HEK293 (cell line): ENCODE data around the gene VGLL2.

Source experiments
- CTCF ChIA-PET: fragments of 350-600 bp; formaldehyde crosslinking; extraction: SDS; loops from one replicate; lab custom pipeline; 2021; ENCODE audit warnings: antibody characterized with exemption; lab: Yijun Ruan, JAX
- POLR2A ChIA-PET: fragments of 300-600 bp; formaldehyde crosslinking; extraction: SDS; loops from one replicate; lab custom pipeline; 2020; ENCODE audit warnings: antibody characterized with exemption, inconsistent platforms; lab: Yijun Ruan, JAX
- H3K27ac ChIP-seq: fragments of 200-500 bp; sonication (Bioruptor generic); 2 replicates; pipeline ENCODE4 v1.5.1; 2014; ENCODE audit warnings: low read depth, low read length, control low read depth, inconsistent platforms; ENCODE audit errors: extremely low read depth
- H3K36me3 ChIP-seq, 2 experiments: fragments of 200-500 bp in 1 of 2; sonication (Bioruptor generic) in 1 of 2; 1 replicate in 1 of 2; 2 replicates in 1 of 2; pipeline ENCODE4 v1.5.1; 2014 to 2017; ENCODE audit warnings: inconsistent platforms in 2 of 2, low read length in 2 of 2; ENCODE audit not compliant: control insufficient read depth in 2 of 2, insufficient read depth in 1 of 2
- H3K4me1 ChIP-seq: fragments of 200-500 bp; sonication (Bioruptor generic); 2 replicates; pipeline ENCODE4 v1.5.1; 2014; ENCODE audit warnings: mild to moderate bottlenecking, low read length, inconsistent platforms; ENCODE audit not compliant: control insufficient read depth, insufficient read depth
- H3K4me3 ChIP-seq: 2 replicates; pipeline ENCODE4 v1.5.1; 2011; ENCODE audit warnings: low read depth, mild to moderate bottlenecking, control low read depth, low read length, moderate library complexity
- H3K9me3 ChIP-seq: fragments of 200-500 bp; sonication (Bioruptor generic); 2 replicates; pipeline ENCODE4 v1.5.1; 2014; ENCODE audit warnings: low read depth, low read length, inconsistent platforms; ENCODE audit not compliant: control insufficient read depth, insufficient read depth
- ATF2 ChIP-seq: fragments of 450-650 bp; formaldehyde crosslinking; IDR thresholded peaks from 2 replicates; pipeline ENCODE4 v1.5.1; 2016; ENCODE audit warnings: missing biosample characterization, missing genetic modification characterization, low read depth
- BCL6B ChIP-seq: fragments of 450-650 bp; formaldehyde crosslinking; IDR thresholded peaks from 2 replicates; pipeline ENCODE4 v1.5.1; 2017; ENCODE audit warnings: missing biosample characterization, missing genetic modification characterization
- CTCF ChIP-seq: fragments of 450-650 bp; formaldehyde crosslinking; IDR thresholded peaks from 2 replicates; pipeline ENCODE4 v1.5.1; 2016; ENCODE audit warnings: missing biosample characterization, missing genetic modification characterization
- IKZF3 ChIP-seq: fragments of 450-650 bp; IDR thresholded peaks from 2 replicates; pipeline ENCODE4 v1.5.0; 2018; ENCODE audit warnings: missing biosample characterization, mild to moderate bottlenecking, missing genetic modification characterization, moderate library complexity
- SCRT1 ChIP-seq: fragments of 450-650 bp; formaldehyde crosslinking; IDR thresholded peaks from 2 replicates; pipeline ENCODE4 v1.5.1; 2016; ENCODE audit warnings: missing biosample characterization, missing genetic modification characterization, borderline replicate concordance
- SCRT2 ChIP-seq: fragments of 450-650 bp; formaldehyde crosslinking; IDR thresholded peaks from 2 replicates; pipeline ENCODE4 v1.5.1; 2016; ENCODE audit warnings: missing biosample characterization, missing genetic modification characterization
- SP2 ChIP-seq: fragments of 450-650 bp; formaldehyde crosslinking; IDR thresholded peaks from 2 replicates; pipeline ENCODE4 v1.5.1; 2016; ENCODE audit warnings: missing biosample characterization, missing genetic modification characterization
- ZBTB7A ChIP-seq: fragments of 450-650 bp; formaldehyde crosslinking; IDR thresholded peaks from 2 replicates; pipeline ENCODE4 v1.5.1; 2016; ENCODE audit warnings: low read depth, missing biosample characterization, missing genetic modification characterization
- ZBTB8A ChIP-seq: fragments of 450-650 bp; formaldehyde crosslinking; IDR thresholded peaks from 2 replicates; pipeline ENCODE4 v1.5.1; 2016; ENCODE audit warnings: missing biosample characterization, missing genetic modification characterization
- ZFP37 ChIP-seq: fragments of 450-650 bp; formaldehyde crosslinking; IDR thresholded peaks from 2 replicates; pipeline ENCODE4 v1.5.1; 2016; ENCODE audit warnings: missing biosample characterization, missing genetic modification characterization
- ZNF16 ChIP-seq: fragments of 450-650 bp; formaldehyde crosslinking; IDR thresholded peaks from 2 replicates; pipeline ENCODE4 v1.5.1; 2016; ENCODE audit warnings: low read depth, missing biosample characterization, missing genetic modification characterization
- ZNF174 ChIP-seq: fragments of 450-650 bp; formaldehyde crosslinking; IDR thresholded peaks from 2 replicates; pipeline ENCODE4 v1.5.0; 2017; ENCODE audit warnings: missing biosample characterization, mild to moderate bottlenecking, missing genetic modification characterization
- ZNF24 ChIP-seq: fragments of 450-650 bp; formaldehyde crosslinking; IDR thresholded peaks from 2 replicates; pipeline ENCODE4 v1.5.1; 2016; ENCODE audit warnings: missing biosample characterization, missing genetic modification characterization
- ZNF311 ChIP-seq: fragments of 450-650 bp; formaldehyde crosslinking; IDR thresholded peaks from 2 replicates; pipeline ENCODE4 v1.5.1; 2017; ENCODE audit warnings: missing biosample characterization, missing genetic modification characterization, borderline replicate concordance
- ZNF501 ChIP-seq: fragments of 450-650 bp; formaldehyde crosslinking; IDR thresholded peaks from 2 replicates; pipeline ENCODE4 v1.5.1; 2016; ENCODE audit warnings: missing biosample characterization, missing genetic modification characterization
- ZNF596 ChIP-seq: fragments of 450-650 bp; IDR thresholded peaks from 2 replicates; pipeline ENCODE4 v1.5.0; 2018; ENCODE audit warnings: missing biosample characterization, mild to moderate bottlenecking, missing genetic modification characterization, moderate library complexity
- ZNF654 ChIP-seq: fragments of 450-650 bp; formaldehyde crosslinking; IDR thresholded peaks from 2 replicates; pipeline ENCODE4 v1.5.1; 2016; ENCODE audit warnings: low read depth, missing biosample characterization, missing genetic modification characterization
- ZNF777 ChIP-seq: fragments of 450-650 bp; formaldehyde crosslinking; IDR thresholded peaks from 2 replicates; pipeline ENCODE4 v1.5.1; 2017; ENCODE audit warnings: missing biosample characterization, missing genetic modification characterization, borderline replicate concordance
- ZNF791 ChIP-seq: fragments of 450-650 bp; formaldehyde crosslinking; IDR thresholded peaks from 2 replicates; pipeline ENCODE4 v1.5.1; 2016; ENCODE audit warnings: missing biosample characterization, missing genetic modification characterization
- ZSCAN5A ChIP-seq: fragments of 450-650 bp; formaldehyde crosslinking; IDR thresholded peaks from 2 replicates; pipeline ENCODE4 v1.5.1; 2016; ENCODE audit warnings: missing biosample characterization, missing genetic modification characterization
- TF ChIP-seq, protein P1 (sequence below): fragments of 450-650 bp; formaldehyde crosslinking; IDR thresholded peaks from 2 replicates; pipeline ENCODE4 v1.5.1; 2016; ENCODE audit warnings: missing biosample characterization, missing genetic modification characterization
- TF ChIP-seq, protein P2 (sequence below): fragments of 450-650 bp; IDR thresholded peaks from 2 replicates; pipeline ENCODE4 v1.5.1; 2018; ENCODE audit warnings: missing biosample characterization, missing genetic modification characterization

VGLL2 gene

DNA sequence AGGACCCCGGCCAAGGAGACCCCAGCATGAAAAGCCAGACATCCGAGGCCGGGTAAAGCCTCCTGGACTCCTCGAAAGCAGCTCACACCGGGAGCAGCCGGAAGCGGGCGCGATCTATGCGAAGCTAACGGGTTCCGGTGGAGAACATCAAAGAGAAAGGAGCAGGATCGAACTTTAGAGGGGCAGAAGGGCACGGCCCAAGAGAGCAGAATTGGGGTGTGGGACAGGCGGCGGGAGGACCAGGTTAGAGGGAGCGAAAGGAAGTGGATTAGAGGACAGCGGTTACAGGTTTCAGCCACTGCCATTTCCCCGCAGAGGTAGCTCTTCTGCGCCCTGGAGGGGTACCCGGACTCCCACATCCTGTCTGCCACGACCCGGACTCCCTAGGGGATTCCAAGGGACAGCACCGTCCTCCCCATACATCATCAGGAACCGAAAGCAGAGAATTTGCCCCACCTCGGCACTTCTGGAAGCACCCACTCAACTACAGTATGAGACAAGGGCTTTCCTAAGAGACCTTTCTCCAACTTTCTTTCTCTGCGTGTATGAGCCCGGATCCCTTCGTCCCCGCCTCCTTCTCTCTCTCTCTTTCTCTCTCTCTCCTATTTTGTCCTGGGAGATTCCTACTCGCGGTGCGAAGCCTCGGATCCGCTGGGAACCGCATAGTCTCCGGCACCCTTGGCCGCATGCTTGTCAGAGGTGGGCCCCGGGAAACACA is 507 bp upstream of the VGLL2 start (continued):
- TF ChIP-seq BCL6B (tag by site-specific recombination) (peak; percentile 87), ZNF791 (no peak), ZNF501 (0 out of 2 replicates have a peak, but pooled peaks have one; percentile 54), ZBTB8A (tag by site-specific recombination) (peak; percentile 36; the same call in 1 of the 2 replicates), ZNF777 (tag by site-specific recombination) (0 out of 2 replicates have a peak, but pooled peaks have one; percentile 34), SCRT2 (tag by site-specific recombination) (0 out of 2 replicates have a peak, but pooled peaks have one; percentile 13)

GRCh38 chr6:117266257-117267053 is 1.1 kb downstream of the VGLL2 start:
- H3K27ac ChIP-seq = no peak overlapping the region
- TF ChIP-seq ZNF24 (tag by site-specific recombination) (no peak), SP2 (tag by site-specific recombination) (no peak), ZNF16 (tag by site-specific recombination) (no peak), ZNF654 (no peak), IKZF3 (tag by site-specific recombination) (no peak), ZSCAN5A (tag by site-specific recombination) (no peak), ZFP37 (tag by site-specific recombination) (no peak), ATF2 (tag by site-specific recombination) (no peak), CTCF (tag by site-specific recombination) (no peak)
- ChIA-PET POLR2A (interaction anchor here (1.1 kb wide), 1 partner anchor 53 kb away, joined by 4 read pairs; no protein-coding TSS in a partner anchor), CTCF (interaction anchor here (0.7 to 1.8 kb wide), 4 partner anchors 13 to 935 kb away, joined by 3 to 6 read pairs (median 3); no protein-coding TSS in a partner anchor)
- H3K36me3 ChIP-seq = no peaks in the 10 kb centered on the region
- no peaks in the 10 kb centered on the region for H3K4me1 ChIP-seq
- H3K4me3 ChIP-seq = peak overlapping the region; percentile 60
- no peaks in the 10 kb centered on the region for H3K9me3 ChIP-seq

DNA sequence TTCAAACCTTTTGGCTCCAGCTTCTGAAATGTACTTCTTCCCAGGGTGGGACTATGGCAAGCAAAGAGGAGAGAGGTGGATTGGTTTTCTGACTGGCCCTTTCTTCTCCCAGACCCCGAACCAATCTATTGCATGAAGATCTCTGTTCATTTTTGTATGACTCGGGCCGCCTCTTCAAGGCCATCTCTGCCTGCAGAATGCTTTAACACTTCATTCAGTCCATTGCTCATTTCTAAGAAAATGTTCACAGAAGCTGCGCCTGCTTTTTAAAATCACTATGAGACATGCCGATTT is 1.6 kb downstream of the VGLL2 start:
- Histone ChIP-seq H3K36me3 (no peaks in the 10 kb centered on the region), H3K4me1 (no peaks in the 10 kb centered on the region; the same call in 1 of the 2 replicates), H3K4me3 (no peak overlapping the region), H3K9me3 (no peaks in the 10 kb centered on the region), H3K27ac (no peak overlapping the region)
- ChIA-PET POLR2A (no interaction called here), CTCF (no interaction called here)
- TF ChIP-seq SCRT1 (tag by site-specific recombination) (no peak), ZBTB7A (no peak), ZNF311 (tag by site-specific recombination) (no peak), ZNF596 (tag by site-specific recombination) (no peak), ZNF174 (tag by site-specific recombination) (no peak)
- TF ChIP-seq, protein P1, sequence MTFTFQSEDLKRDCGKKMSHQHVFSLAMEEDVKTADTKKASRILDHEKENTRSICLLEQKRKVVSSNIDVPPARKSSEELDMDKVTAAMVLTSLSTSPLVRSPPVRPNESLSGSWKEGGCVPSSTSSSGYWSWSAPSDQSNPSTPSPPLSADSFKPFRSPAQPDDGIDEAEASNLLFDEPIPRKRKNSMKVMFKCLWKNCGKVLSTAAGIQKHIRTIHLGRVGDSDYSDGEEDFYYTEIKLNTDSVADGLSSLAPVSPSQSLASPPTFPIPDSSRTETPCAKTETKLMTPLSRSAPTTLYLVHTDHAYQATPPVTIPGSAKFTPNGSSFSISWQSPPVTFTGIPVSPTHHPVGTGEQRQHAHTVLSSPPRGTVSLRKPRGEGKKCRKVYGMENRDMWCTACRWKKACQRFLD = no peak
- TF ChIP-seq, protein P2, sequence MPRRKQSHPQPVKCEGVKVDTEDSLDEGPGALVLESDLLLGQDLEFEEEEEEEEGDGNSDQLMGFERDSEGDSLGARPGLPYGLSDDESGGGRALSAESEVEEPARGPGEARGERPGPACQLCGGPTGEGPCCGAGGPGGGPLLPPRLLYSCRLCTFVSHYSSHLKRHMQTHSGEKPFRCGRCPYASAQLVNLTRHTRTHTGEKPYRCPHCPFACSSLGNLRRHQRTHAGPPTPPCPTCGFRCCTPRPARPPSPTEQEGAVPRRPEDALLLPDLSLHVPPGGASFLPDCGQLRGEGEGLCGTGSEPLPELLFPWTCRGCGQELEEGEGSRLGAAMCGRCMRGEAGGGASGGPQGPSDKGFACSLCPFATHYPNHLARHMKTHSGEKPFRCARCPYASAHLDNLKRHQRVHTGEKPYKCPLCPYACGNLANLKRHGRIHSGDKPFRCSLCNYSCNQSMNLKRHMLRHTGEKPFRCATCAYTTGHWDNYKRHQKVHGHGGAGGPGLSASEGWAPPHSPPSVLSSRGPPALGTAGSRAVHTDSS (tag by site-specific recombination) = no peak
